ENCODE results near the gene CNGA4. TPM values are rescaled to one million over a fixed set of nuclear protein-coding genes. Genes with fewer than 3 reads are reported as not detected.

Gene CNGA4
- under 1 TPM in 3 of 4 donors, not detected in 1; 0.26 to 0.90 (median 0.30) TPM for total RNA-seq

DNA sequence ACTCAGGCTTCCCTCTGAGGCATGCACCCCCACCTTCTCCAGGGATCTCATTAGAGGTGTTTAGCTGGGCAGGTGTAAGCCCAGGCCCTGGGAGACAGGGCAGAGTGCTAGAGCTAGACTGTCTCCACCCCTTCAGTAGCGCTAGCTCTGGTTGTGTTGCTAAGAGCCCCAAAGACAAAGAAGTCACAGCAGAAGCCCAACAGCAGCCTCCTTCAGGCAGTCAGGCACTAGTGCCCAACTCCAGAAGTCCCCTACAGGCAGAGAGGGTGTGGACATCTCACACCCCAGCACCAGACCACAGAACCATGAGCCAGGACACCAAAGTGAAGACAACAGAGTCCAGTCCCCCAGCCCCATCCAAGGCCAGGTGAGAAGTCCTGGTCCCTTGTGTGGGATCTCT lies at the start of gene CNGA4:
TSS of gene CNGA4 (plus strand) at position 188 of the 400 bp plus-strand sequence. CDS start at position 306, 118 bp downstream.
- H3K36me3 ChIP-seq, result no peaks in the 10 kb centered on the region
- no peak within 1 kb of the TSS for H3K4me3 ChIP-seq
- H3K27ac ChIP-seq, result no peak within 1 kb of the TSS
- H3K27me3 ChIP-seq, result no peaks in the 10 kb centered on the region
- no peak for DNase-seq
- no peaks in the 10 kb centered on the region for H3K4me1 ChIP-seq
- no peaks in the 10 kb centered on the region for H3K9me3 ChIP-seq
- intact Hi-C loops (cut with DNase I; ENCODE audit: low total_unique reads), result no loop called here
- TF ChIP-seq CTCF (IDR thresholded peaks at IDR 0.05), result no peak
- TF ChIP-seq POLR2A (IDR thresholded peaks at IDR 0.05), result no peak

DNA sequence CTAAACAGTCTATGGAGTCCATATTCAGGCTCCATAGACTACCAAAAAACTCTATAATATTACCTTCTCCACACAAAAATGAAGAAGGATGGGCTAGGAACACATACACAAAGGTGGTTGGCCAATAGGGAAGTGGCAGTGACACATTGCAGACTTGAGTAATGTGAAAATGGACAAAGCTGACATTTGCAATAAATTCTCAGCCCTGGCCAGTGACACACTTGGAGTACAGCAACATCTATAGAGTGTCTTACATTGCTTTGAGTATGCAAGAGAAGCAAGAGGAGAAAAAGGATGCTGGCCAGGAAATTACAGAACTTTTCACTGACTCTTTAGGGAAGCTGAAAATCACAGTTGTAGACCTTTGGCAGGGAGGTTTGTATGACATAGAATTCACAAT lies 47.1 kb upstream of the CNGA4 start:
- DNase-seq, result no peak
- intact Hi-C loops (cut with DNase I; ENCODE audit: low total_unique reads), result no loop called here
- Histone ChIP-seq H3K27me3 (no peaks in the 10 kb centered on the region), H3K4me1 (no peaks in the 10 kb centered on the region), H3K36me3 (no peaks in the 10 kb centered on the region), H3K4me3 (no peak overlapping the region), H3K9me3 (no peaks in the 10 kb centered on the region), H3K27ac (no peak overlapping the region)
- TF ChIP-seq POLR2A (IDR thresholded peaks at IDR 0.05), result no peak

GRCh38 chr11:6194065-6194581 lies 44.8 kb upstream of the CNGA4 start:
- no peak for DNase-seq
- no peaks in the 10 kb centered on the region for H3K36me3 ChIP-seq
- intact Hi-C loops (cut with DNase I; ENCODE audit: low total_unique reads), result no loop called here
- TF ChIP-seq POLR2A (IDR thresholded peaks at IDR 0.05) (no peak), CTCF (IDR thresholded peaks at IDR 0.05) (no peak)
- no peaks in the 10 kb centered on the region for H3K9me3 ChIP-seq
- no peak overlapping the region for H3K4me3 ChIP-seq
- no peaks in the 10 kb centered on the region for H3K27me3 ChIP-seq
- no peaks in the 10 kb centered on the region for H3K4me1 ChIP-seq
- no peak overlapping the region for H3K27ac ChIP-seq

DNA sequence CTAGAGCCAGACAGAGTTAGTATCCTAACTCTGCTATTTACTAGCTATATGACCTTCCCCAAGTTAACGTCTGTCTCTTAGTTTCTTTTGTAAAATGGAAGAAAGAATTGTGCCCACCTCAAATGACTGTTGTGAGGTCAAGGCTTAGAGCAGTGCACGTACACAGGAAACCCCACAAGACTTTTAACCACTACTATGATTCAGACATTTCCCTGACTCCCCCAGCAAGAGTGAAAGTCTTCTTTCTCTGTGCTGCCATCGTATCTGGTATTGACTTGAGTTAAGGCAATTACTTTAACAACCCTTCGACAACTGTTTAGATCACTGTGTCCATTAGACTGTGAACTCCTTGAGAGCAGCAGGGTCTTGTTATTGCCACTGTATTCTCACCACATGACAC lies 42.5 kb upstream of the CNGA4 start:
- Histone ChIP-seq H3K4me3 (no peak overlapping the region), H3K36me3 (no peaks in the 10 kb centered on the region), H3K4me1 (no peaks in the 10 kb centered on the region), H3K27me3 (no peaks in the 10 kb centered on the region), H3K27ac (no peak overlapping the region), H3K9me3 (no peaks in the 10 kb centered on the region)
- intact Hi-C loops (cut with DNase I; ENCODE audit: low total_unique reads), result no loop called here
- TF ChIP-seq POLR2A (IDR thresholded peaks at IDR 0.05) (no peak), CTCF (IDR thresholded peaks at IDR 0.05) (no peak)
- DNase-seq, result no peak

DNA sequence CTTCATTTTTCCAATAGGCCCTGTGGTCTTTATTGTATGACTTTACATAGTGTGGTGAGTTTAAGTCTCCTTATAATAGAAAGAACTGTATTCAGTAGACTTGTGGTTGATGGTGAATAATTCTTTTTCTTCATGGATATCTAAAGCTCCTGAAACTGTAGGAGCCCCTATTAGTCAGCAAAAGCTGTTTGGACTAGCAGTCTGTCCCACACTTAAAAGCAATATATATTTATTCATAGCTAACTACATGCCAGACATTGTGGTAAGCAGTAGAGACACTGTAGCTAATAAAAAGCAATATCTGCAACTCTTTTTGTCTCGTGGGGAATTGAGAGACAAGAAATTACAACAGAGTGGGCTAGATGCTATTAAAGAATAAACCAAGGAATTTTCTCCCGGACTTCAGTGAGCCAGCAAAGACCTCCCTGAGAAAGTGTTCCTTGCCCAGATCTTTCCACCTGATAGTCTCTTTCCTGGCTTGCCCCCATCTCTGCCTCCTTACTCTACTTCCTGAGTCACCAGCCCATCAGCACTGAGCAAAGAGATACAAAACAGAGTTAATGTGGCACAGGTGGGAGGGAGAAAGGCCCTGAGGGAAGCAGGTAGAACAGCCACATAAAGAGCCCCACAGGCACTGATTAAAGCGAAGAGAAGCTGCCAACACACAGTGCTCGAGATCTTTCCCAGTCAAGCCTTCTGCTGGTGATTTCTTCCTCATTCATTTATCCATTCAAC lies 41.3 kb upstream of the CNGA4 start:
- Histone ChIP-seq H3K27ac (no peak overlapping the region), H3K4me1 (no peaks in the 10 kb centered on the region), H3K36me3 (no peaks in the 10 kb centered on the region), H3K9me3 (no peaks in the 10 kb centered on the region), H3K27me3 (no peaks in the 10 kb centered on the region), H3K4me3 (no peak overlapping the region)
- intact Hi-C loops (cut with DNase I; ENCODE audit: low total_unique reads), result no loop called here
- TF ChIP-seq CTCF (IDR thresholded peaks at IDR 0.05) (no peak), POLR2A (IDR thresholded peaks at IDR 0.05) (no peak)
- DNase-seq, result no peak

Measured in uterus (tissue), 4 donors.